Suprapubic skin (tissue), 4 donors: ENCODE results near the gene LY6G6D. TPM values are rescaled to one million over a fixed set of nuclear protein-coding genes. Genes with fewer than 3 reads are reported as not detected.
A peak's percentile ranks its signal among the peaks of the same experiment; 100 is the strongest.

Experiments used
- DNase-seq, 2 donors: peaks; one replicate each; pipeline ENCODE4 v3.0.0-alpha.2; 2019; ENCODE audit warnings: low spot score in 2 of 2
- H3K27ac ChIP-seq: fragments of 200-600 bp; sonication (generic); one replicate; pipeline ENCODE4 v1.5.1; 2019
- H3K27me3 ChIP-seq: fragments of 200-600 bp; sonication (generic); one replicate; pipeline ENCODE4 v1.5.1; 2019
- H3K36me3 ChIP-seq: fragments of 200-600 bp; sonication (generic); one replicate; pipeline ENCODE4 v1.5.1; 2019
- H3K4me1 ChIP-seq: fragments of 200-600 bp; sonication (generic); one replicate; pipeline ENCODE4 v1.5.1; 2019
- H3K4me3 ChIP-seq: fragments of 200-600 bp; sonication (generic); one replicate; pipeline ENCODE4 v1.5.1; 2019; ENCODE audit warnings: mild to moderate bottlenecking
- H3K9me3 ChIP-seq: fragments of 200-600 bp; sonication (generic); one replicate; pipeline ENCODE4 v1.5.1; 2019
- CTCF ChIP-seq, 2 donors: fragments of 200-600 bp in 1 of 2; fragments of 450-650 bp in 1 of 2; sonication (generic) in 1 of 2; IDR thresholded peaks; one replicate each; pipeline ENCODE4 v1.5.1; 2016 to 2019; ENCODE audit warnings: antibody characterized with exemption in 2 of 2, mild to moderate bottlenecking in 1 of 2, moderate library complexity in 1 of 2
- EP300 ChIP-seq: sonication (generic); formaldehyde crosslinking; IDR thresholded peaks from one replicate; pipeline ENCODE4 v1.6.1; 2017; ENCODE audit warnings: antibody characterized with exemption
- POLR2A ChIP-seq, 2 donors: fragments of 450-650 bp; IDR thresholded peaks; one replicate each; pipeline ENCODE4 v1.6.1; 2017; ENCODE audit warnings: antibody characterized with exemption in 2 of 2, mild to moderate bottlenecking in 2 of 2, moderate library complexity in 2 of 2
- POLR2AphosphoS5 ChIP-seq, 3 donors: sonication (generic); formaldehyde crosslinking; IDR thresholded peaks; one replicate each; pipeline ENCODE4 v1.6.1; 2017; ENCODE audit warnings: antibody characterized with exemption in 3 of 3
- WGBS: methylation state at CpG from one replicate; pipeline ENCODE4 v1.1.5; 2018; 5-methylcytosine and 5-hydroxymethylcytosine counted together
- total RNA-seq, 4 donors: library from RNA; depleted of rRNA; stranded (reverse); fragments of >200 nt; gene quantifications; one replicate each; pipeline ENCODE4 v1.1.0, GENCODE V29; 2016

Gene LY6G6D
- total RNA-seq, 4 donors from 2014 or later = 5.5 to 30.8 TPM; not detected in 2

DNA sequence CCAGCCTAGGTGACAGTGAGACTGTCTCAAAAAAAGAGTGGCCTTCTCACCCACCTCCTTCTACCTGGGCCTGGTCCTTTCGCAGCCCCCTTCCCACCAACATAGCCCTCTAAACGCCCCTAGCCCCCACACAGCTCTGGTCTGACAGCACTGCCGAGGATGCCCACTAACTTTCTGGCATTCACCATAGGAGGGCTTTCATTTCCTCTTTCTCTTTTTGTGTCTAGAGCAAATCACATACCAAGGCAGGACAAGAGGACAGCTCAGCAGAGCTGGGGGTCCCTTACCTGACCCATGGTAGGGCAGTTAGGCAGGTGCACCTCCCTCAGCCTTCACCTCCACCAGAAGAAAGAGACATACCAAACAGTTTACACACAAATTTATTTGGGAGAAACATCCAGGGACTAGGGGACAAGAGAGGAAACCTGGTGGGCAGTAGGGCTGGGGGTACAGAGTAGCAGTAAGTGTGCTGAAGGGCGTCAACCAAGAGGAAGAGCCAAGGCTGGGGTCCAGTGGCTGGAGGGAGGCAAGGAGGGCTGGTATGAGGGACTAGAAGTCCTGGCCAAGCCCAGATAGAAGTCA lies 38.7 kb upstream of the LY6G6D start:
- Histone ChIP-seq H3K4me1 (peaks cover 11% of the 10 kb centered on the region), H3K36me3 (peaks cover 24% of the 10 kb centered on the region), H3K4me3 (no peak overlapping the region), H3K27ac (no peak overlapping the region), H3K9me3 (no peaks in the 10 kb centered on the region), H3K27me3 (no peaks in the 10 kb centered on the region)
- TF ChIP-seq POLR2AphosphoS5 (IDR thresholded peaks at IDR 0.05) (no peak), CTCF (IDR thresholded peaks at IDR 0.05) (no peak), POLR2A (IDR thresholded peaks at IDR 0.05) (no peak), EP300 (no peak)
- 82% methylated on average over 4 of the region's 4 CpGs for WGBS
- no peak for DNase-seq

DNA sequence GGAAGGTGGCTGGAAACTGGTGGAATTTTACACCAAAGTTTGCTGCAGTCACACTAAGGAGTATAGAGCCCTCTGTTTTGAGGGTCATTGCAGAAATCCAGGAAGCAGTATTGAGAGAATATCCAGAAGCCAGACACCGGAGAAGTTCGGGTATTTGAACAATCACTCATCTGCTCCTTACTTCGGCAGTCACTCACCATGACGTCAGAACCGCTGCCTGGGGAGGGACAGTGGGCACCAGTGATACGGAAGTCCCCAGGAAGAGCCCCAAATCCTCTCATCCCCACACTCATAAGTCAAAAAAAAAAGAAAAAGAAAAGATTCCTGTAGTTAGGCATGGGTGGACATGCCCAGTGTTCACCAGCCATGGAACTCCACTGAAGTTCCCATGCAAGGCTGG lies 38.2 kb upstream of the LY6G6D start:
- Histone ChIP-seq H3K27me3 (no peaks in the 10 kb centered on the region), H3K36me3 (peaks cover 19% of the 10 kb centered on the region), H3K27ac (no peak overlapping the region), H3K9me3 (no peaks in the 10 kb centered on the region), H3K4me1 (peaks cover 15% of the 10 kb centered on the region), H3K4me3 (no peak overlapping the region)
- TF ChIP-seq POLR2AphosphoS5 (IDR thresholded peaks at IDR 0.05) = no peak
- TF ChIP-seq EP300 = no peak
- TF ChIP-seq CTCF (IDR thresholded peaks at IDR 0.05) = no peak
- TF ChIP-seq POLR2A (IDR thresholded peaks at IDR 0.05) = no peak
- 71% methylated on average over 6 of the region's 6 CpGs for WGBS
- DNase-seq = no peak

- TF ChIP-seq EP300 (no peak), CTCF (IDR thresholded peaks at IDR 0.05) (no peak), POLR2AphosphoS5 (IDR thresholded peaks at IDR 0.05) (no peak), POLR2A (IDR thresholded peaks at IDR 0.05) (no peak)
- Histone ChIP-seq H3K27me3 (no peaks in the 10 kb centered on the region), H3K36me3 (peaks cover 8% of the 10 kb centered on the region), H3K4me1 (peaks cover 18% of the 10 kb centered on the region), H3K27ac (no peak overlapping the region), H3K9me3 (no peaks in the 10 kb centered on the region), H3K4me3 (no peak overlapping the region)
- DNase-seq = no peak
- WGBS = 80% methylated on average over 8 of the region's 8 CpGs
These were observed 37.2 kb upstream of the LY6G6D start for GRCh38 chr6:31677955-31678354.

GRCh38 chr6:31680226-31681134 lies 34.7 kb upstream of the LY6G6D start, which contains the start of gene LY6G5C:
Gene LY6G5C, minus strand, starts transcription at chr6:31681067. Its CDS starts 694 bp downstream, at chr6:31680373.
- TF ChIP-seq POLR2A (IDR thresholded peaks at IDR 0.05) = no peak
- TF ChIP-seq CTCF (IDR thresholded peaks at IDR 0.05) = peak; percentile 60 to 63
- no peak for TF ChIP-seq EP300
- peak in 1 of 3 donors; percentile 74 for TF ChIP-seq POLR2AphosphoS5 (IDR thresholded peaks at IDR 0.05)
- DNase-seq = peak; percentile 90 to 93
- Histone ChIP-seq H3K27ac (peak within 1 kb of the TSS; percentile 48), H3K4me1 (peaks cover 21% of the 10 kb centered on the region), H3K4me3 (peak within 1 kb of the TSS; percentile 56), H3K9me3 (no peaks in the 10 kb centered on the region), H3K36me3 (no peaks in the 10 kb centered on the region), H3K27me3 (no peaks in the 10 kb centered on the region)
- 5% methylated on average over 16 of the region's 17 CpGs for WGBS

GRCh38 chr6:31681135-31681671 lies 33.9 kb upstream of the LY6G6D start:
- H3K4me1 ChIP-seq = peaks cover 21% of the 10 kb centered on the region
- 1% methylated on average over 40 of the region's 40 CpGs for WGBS
- no peak for DNase-seq

More at GRCh38 chr6:31681135-31681671, 33.9 kb upstream of the LY6G6D start:
- Histone ChIP-seq H3K27ac (peak overlapping the region; percentile 48), H3K9me3 (no peaks in the 10 kb centered on the region), H3K36me3 (peaks cover 7% of the 10 kb centered on the region), H3K4me3 (peak overlapping the region; percentile 56), H3K27me3 (no peaks in the 10 kb centered on the region)
- TF ChIP-seq CTCF (IDR thresholded peaks at IDR 0.05) (peak in 1 of 2 donors; percentile 14), EP300 (no peak)
